Neural cell (in vitro differentiated cells): ENCODE measurements around the gene DLG2. TPM values are rescaled to one million over a fixed set of nuclear protein-coding genes. Genes with fewer than 3 reads are reported as not detected.

Experiments used
- H2AFZ ChIP-seq: fragments of 200-600, 300-800 bp; sonication (generic), shearing (Covaris generic); 2 replicates; pipeline ENCODE4 v1.6.0; 2014; ENCODE audit warnings: low read depth, mild to moderate bottlenecking, antibody characterized with exemption, low read length, moderate library complexity
- H3F3A ChIP-seq: fragments of 200-600 bp; shearing (Covaris generic); 2 replicates; pipeline ENCODE4 v1.6.1; 2016; ENCODE audit warnings: mild to moderate bottlenecking, moderate library complexity, mixed read lengths, antibody characterized with exemption, low read length; ENCODE audit not compliant: insufficient read depth, poor library complexity, severe bottlenecking
- H3K27ac ChIP-seq: fragments of 200-600, 300-800 bp; sonication (generic), shearing (Covaris generic); 2 replicates; pipeline ENCODE4 v1.5.1; 2014; ENCODE audit warnings: mild to moderate bottlenecking, low read length, moderate library complexity
- H3K27me3 ChIP-seq: fragments of 300-800, 200-600 bp; sonication (generic), shearing (Covaris generic); 2 replicates; pipeline ENCODE4 v1.6.0; 2014; ENCODE audit warnings: mild to moderate bottlenecking, low read depth, low read length, moderate library complexity; ENCODE audit not compliant: insufficient read depth
- H3K36me3 ChIP-seq: fragments of 300-800, 200-600 bp; sonication (generic), shearing (Covaris generic); 2 replicates; pipeline ENCODE4 v1.5.1; 2014; ENCODE audit warnings: mild to moderate bottlenecking, antibody characterized with exemption, low read length, moderate library complexity; ENCODE audit not compliant: insufficient read depth
- H3K4me2 ChIP-seq: fragments of 300-800, 200-600 bp; sonication (generic), shearing (Covaris generic); 2 replicates; pipeline ENCODE4 v1.6.0; 2014; ENCODE audit warnings: mild to moderate bottlenecking, low read length
- H3K4me3 ChIP-seq: fragments of 300-800, 200-600 bp; sonication (generic), shearing (Covaris generic); 2 replicates; pipeline ENCODE4 v1.5.1; 2014; ENCODE audit warnings: mild to moderate bottlenecking, low read length, moderate library complexity
- H3K79me2 ChIP-seq: fragments of 200-600 bp; shearing (Covaris generic); replicated peaks from 2 replicates; pipeline ENCODE4 v1.6.0; 2014; ENCODE audit warnings: mild to moderate bottlenecking, low read length, moderate library complexity; ENCODE audit not compliant: insufficient read depth
- H3K9ac ChIP-seq: fragments of 300-800, 200-600 bp; sonication (generic), shearing (Covaris generic); 2 replicates; pipeline ENCODE4 v1.6.1; 2016; ENCODE audit warnings: mild to moderate bottlenecking, low read length, mixed read lengths
- H3K9me2 ChIP-seq: fragments of 200-600 bp; shearing (Covaris generic); 2 replicates; pipeline ENCODE4 v1.6.1; 2016; ENCODE audit warnings: mild to moderate bottlenecking, low read length, mixed read lengths; ENCODE audit not compliant: insufficient read depth
- H3K9me3 ChIP-seq: fragments of 200-600, 300-800 bp; sonication (generic), shearing (Covaris generic); 2 replicates; pipeline ENCODE4 v1.6.1; 2016; ENCODE audit warnings: mild to moderate bottlenecking, mixed run types, low read length, moderate library complexity, mixed read lengths
- H4K20me1 ChIP-seq: fragments of 200-600 bp; shearing (Covaris generic); 2 replicates; pipeline ENCODE4 v1.6.1; 2016; ENCODE audit warnings: mild to moderate bottlenecking, mixed run types; ENCODE audit not compliant: insufficient read depth
- CTCF ChIP-seq: fragments of 450-650 bp; IDR thresholded peaks from 2 replicates; pipeline ENCODE4 v1.5.1; 2014; ENCODE audit warnings: antibody characterized with exemption, mild to moderate bottlenecking, moderate library complexity; ENCODE audit not compliant: poor library complexity, severe bottlenecking
- EP300 ChIP-seq: fragments of 450-650 bp; conservative IDR thresholded peaks from 2 replicates; pipeline ENCODE4 v1.6.1; 2014; ENCODE audit warnings: antibody characterized with exemption, mild to moderate bottlenecking, moderate library complexity; ENCODE audit not compliant: poor library complexity, severe bottlenecking
- EZH2 ChIP-seq: fragments of 200-600, 300-800 bp; shearing (Covaris generic), sonication (generic); IDR thresholded peaks from 2 replicates; pipeline ENCODE4 v1.6.1; 2014; ENCODE audit warnings: antibody characterized with exemption, low read length, borderline replicate concordance, mild to moderate bottlenecking; ENCODE audit not compliant: insufficient read depth, poor library complexity, severe bottlenecking
- MXI1 ChIP-seq: fragments of 450-650 bp; conservative IDR thresholded peaks from 2 replicates; pipeline ENCODE4 v1.6.1; 2014; ENCODE audit warnings: antibody characterized with exemption, mild to moderate bottlenecking; ENCODE audit not compliant: poor library complexity, severe bottlenecking
- POLR2AphosphoS5 ChIP-seq: IDR thresholded peaks from 2 replicates; pipeline ENCODE4 v1.6.1; 2012
- RAD21 ChIP-seq: fragments of 450-650 bp; conservative IDR thresholded peaks from 2 replicates; pipeline ENCODE4 v1.6.1; 2014; ENCODE audit warnings: antibody characterized with exemption, mild to moderate bottlenecking, moderate library complexity
- SMC3 ChIP-seq: fragments of 450-650 bp; conservative IDR thresholded peaks from 2 replicates; pipeline ENCODE4 v1.6.1; 2014; ENCODE audit warnings: antibody characterized with exemption, mild to moderate bottlenecking, moderate library complexity; ENCODE audit not compliant: poor library complexity
- TAF1 ChIP-seq: IDR thresholded peaks from 2 replicates; pipeline ENCODE4 v1.6.1; 2012; ENCODE audit warnings: low read depth
- polyA plus RNA-seq: library from polyadenylated mRNA; depleted of rRNA; stranded (reverse); fragments of >200 nt; gene quantifications from 2 replicates; pipeline ENCODE4 v1.2.3, GENCODE V29; 2014
- TF ChIP-seq, protein P1 (sequence below): IDR thresholded peaks from 2 replicates; pipeline ENCODE4 v1.6.1; 2012; ENCODE audit warnings: borderline replicate concordance

DLG2 gene
- polyA plus RNA-seq, 1 donor from 2014 or later: 179 TPM

GRCh38 chr11:83542861-83543260 lies 2084.3 kb downstream of the DLG2 start:
- Histone ChIP-seq H3K4me3 (peak overlapping the region; percentile 50), H3F3A (peaks cover 3% of the 10 kb centered on the region), H2AFZ (no peak overlapping the region), H3K9me3 (no peaks in the 10 kb centered on the region), H3K9me2 (no peaks in the 10 kb centered on the region), H3K36me3 (peaks cover 3% of the 10 kb centered on the region), H3K27ac (peak overlapping the region; percentile 89), H3K27me3 (no peaks in the 10 kb centered on the region), H3K79me2 (peaks cover 8% of the 10 kb centered on the region), H3K9ac (peak overlapping the region; percentile 55), H4K20me1 (no peaks in the 10 kb centered on the region), H3K4me2 (peak overlapping the region; percentile 76)
- TF ChIP-seq CTCF (no peak), TAF1 (no peak), EP300 (peak; percentile 10), EZH2 (no peak), MXI1 (no peak), RAD21 (no peak), SMC3 (peak; percentile 17), POLR2AphosphoS5 (no peak)
- TF ChIP-seq, protein P1, sequence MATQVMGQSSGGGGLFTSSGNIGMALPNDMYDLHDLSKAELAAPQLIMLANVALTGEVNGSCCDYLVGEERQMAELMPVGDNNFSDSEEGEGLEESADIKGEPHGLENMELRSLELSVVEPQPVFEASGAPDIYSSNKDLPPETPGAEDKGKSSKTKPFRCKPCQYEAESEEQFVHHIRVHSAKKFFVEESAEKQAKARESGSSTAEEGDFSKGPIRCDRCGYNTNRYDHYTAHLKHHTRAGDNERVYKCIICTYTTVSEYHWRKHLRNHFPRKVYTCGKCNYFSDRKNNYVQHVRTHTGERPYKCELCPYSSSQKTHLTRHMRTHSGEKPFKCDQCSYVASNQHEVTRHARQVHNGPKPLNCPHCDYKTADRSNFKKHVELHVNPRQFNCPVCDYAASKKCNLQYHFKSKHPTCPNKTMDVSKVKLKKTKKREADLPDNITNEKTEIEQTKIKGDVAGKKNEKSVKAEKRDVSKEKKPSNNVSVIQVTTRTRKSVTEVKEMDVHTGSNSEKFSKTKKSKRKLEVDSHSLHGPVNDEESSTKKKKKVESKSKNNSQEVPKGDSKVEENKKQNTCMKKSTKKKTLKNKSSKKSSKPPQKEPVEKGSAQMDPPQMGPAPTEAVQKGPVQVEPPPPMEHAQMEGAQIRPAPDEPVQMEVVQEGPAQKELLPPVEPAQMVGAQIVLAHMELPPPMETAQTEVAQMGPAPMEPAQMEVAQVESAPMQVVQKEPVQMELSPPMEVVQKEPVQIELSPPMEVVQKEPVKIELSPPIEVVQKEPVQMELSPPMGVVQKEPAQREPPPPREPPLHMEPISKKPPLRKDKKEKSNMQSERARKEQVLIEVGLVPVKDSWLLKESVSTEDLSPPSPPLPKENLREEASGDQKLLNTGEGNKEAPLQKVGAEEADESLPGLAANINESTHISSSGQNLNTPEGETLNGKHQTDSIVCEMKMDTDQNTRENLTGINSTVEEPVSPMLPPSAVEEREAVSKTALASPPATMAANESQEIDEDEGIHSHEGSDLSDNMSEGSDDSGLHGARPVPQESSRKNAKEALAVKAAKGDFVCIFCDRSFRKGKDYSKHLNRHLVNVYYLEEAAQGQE: no peak

DNA sequence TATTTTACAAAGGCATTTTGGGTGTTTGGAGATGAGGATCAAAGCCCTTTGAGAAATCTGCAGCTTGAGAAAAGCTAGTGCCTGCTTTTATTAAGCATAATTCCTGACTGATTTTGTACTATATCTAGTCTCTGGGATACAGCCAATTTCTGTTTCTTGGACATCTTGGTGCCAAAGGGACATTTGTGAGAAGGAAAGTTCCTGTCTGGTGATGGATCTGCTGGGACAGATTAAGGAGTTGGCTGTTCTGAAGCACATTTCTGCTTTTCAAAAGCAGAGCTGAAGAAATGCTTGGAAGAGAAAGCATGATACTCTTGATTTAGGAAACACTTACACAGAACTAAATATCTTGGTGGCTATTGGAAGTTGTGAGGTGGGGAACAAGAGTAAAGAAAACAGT lies 2086.4 kb downstream of the DLG2 start:
- Histone ChIP-seq H3K4me2 (peak overlapping the region; percentile 16), H3K9ac (no peak overlapping the region), H3K36me3 (peaks cover 3% of the 10 kb centered on the region), H3K79me2 (peaks cover 16% of the 10 kb centered on the region), H3K27ac (peak overlapping the region; percentile 89), H4K20me1 (no peaks in the 10 kb centered on the region), H2AFZ (no peak overlapping the region), H3K4me3 (no peak overlapping the region), H3K9me2 (no peaks in the 10 kb centered on the region), H3F3A (peaks cover 3% of the 10 kb centered on the region), H3K9me3 (no peaks in the 10 kb centered on the region), H3K27me3 (no peaks in the 10 kb centered on the region)
- no peak for TF ChIP-seq RAD21
- TF ChIP-seq MXI1: no peak
- no peak for TF ChIP-seq SMC3

GRCh38 chr11:83540112-83540675 lies 2086.9 kb downstream of the DLG2 start:
- no peaks in the 10 kb centered on the region for H3K9me3 ChIP-seq
- peaks cover 3% of the 10 kb centered on the region for H3F3A ChIP-seq
- H3K27ac ChIP-seq: peak overlapping the region; percentile 89
- H2AFZ ChIP-seq: no peak overlapping the region
- H3K36me3 ChIP-seq: peaks cover 3% of the 10 kb centered on the region
- H3K9ac ChIP-seq: no peak overlapping the region
- H3K9me2 ChIP-seq: no peaks in the 10 kb centered on the region
- H3K4me3 ChIP-seq: no peak overlapping the region
- H3K79me2 ChIP-seq: peaks cover 16% of the 10 kb centered on the region
- H3K4me2 ChIP-seq: no peak overlapping the region
- no peaks in the 10 kb centered on the region for H4K20me1 ChIP-seq
- TF ChIP-seq, protein P1: no peak
- TF ChIP-seq EP300 (no peak), POLR2AphosphoS5 (no peak), RAD21 (no peak)
- H3K27me3 ChIP-seq: no peaks in the 10 kb centered on the region
